Neural cell (in vitro differentiated cells): ENCODE measurements around the gene PNMA8C.

Experiments
- CTCF ChIP-seq: fragments of 450-650 bp; IDR thresholded peaks from 2 replicates; pipeline ENCODE4 v1.5.1; 2014; ENCODE audit warnings: antibody characterized with exemption, mild to moderate bottlenecking, moderate library complexity; ENCODE audit not compliant: poor library complexity, severe bottlenecking
- EP300 ChIP-seq: fragments of 450-650 bp; conservative IDR thresholded peaks from 2 replicates; pipeline ENCODE4 v1.6.1; 2014; ENCODE audit warnings: antibody characterized with exemption, mild to moderate bottlenecking, moderate library complexity; ENCODE audit not compliant: poor library complexity, severe bottlenecking
- EZH2 ChIP-seq: fragments of 200-600, 300-800 bp; shearing (Covaris generic), sonication (generic); IDR thresholded peaks from 2 replicates; pipeline ENCODE4 v1.6.1; 2014; ENCODE audit warnings: antibody characterized with exemption, low read length, borderline replicate concordance, mild to moderate bottlenecking; ENCODE audit not compliant: insufficient read depth, poor library complexity, severe bottlenecking
- MXI1 ChIP-seq: fragments of 450-650 bp; conservative IDR thresholded peaks from 2 replicates; pipeline ENCODE4 v1.6.1; 2014; ENCODE audit warnings: antibody characterized with exemption, mild to moderate bottlenecking; ENCODE audit not compliant: poor library complexity, severe bottlenecking
- POLR2AphosphoS5 ChIP-seq: IDR thresholded peaks from 2 replicates; pipeline ENCODE4 v1.6.1; 2012
- RAD21 ChIP-seq: fragments of 450-650 bp; conservative IDR thresholded peaks from 2 replicates; pipeline ENCODE4 v1.6.1; 2014; ENCODE audit warnings: antibody characterized with exemption, mild to moderate bottlenecking, moderate library complexity
- REST ChIP-seq: IDR thresholded peaks from 2 replicates; pipeline ENCODE4 v1.6.1; 2012; ENCODE audit warnings: borderline replicate concordance
- TAF1 ChIP-seq: IDR thresholded peaks from 2 replicates; pipeline ENCODE4 v1.6.1; 2012; ENCODE audit warnings: low read depth

- TF ChIP-seq CTCF (no peak), EP300 (no peak), TAF1 (no peak), EZH2 (no peak), POLR2AphosphoS5 (no peak), REST (no peak), MXI1 (no peak), RAD21 (no peak)
Measured at GRCh38 chr19:46469541-46470185, 40.9 kb upstream of the PNMA8C start.
